NOMO-1 (cell line): ENCODE measurements around the gene SSTR5.

Source experiments
- DNase-seq, 2 experiments: peaks; one replicate each; lab custom pipeline; 2025; ENCODE audit not compliant: unreplicated experiment in 2 of 2; lab: John Stamatoyannopoulos, UW

SSTR5 gene

DNA sequence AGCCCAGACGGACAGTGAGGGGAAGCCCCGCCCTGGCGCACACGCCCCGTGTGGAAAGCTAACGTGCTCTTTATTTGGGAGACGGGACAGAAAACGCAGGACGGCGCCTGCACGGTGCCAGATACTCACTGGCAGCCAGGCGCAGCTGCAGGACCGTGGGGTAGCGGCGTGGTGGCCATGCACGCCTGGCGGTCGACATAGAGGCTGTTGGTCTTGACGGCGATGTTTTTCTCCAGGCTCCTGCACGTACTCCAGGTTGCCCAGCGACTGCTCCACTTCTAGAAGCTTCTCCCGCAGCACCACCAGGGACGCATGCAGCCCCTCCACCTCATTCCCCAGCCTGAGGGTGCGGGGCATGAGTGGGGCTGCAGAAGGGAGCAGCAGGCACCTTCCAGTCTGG lies 28.6 kb downstream of the SSTR5 start:
- no peak for DNase-seq

DNA sequence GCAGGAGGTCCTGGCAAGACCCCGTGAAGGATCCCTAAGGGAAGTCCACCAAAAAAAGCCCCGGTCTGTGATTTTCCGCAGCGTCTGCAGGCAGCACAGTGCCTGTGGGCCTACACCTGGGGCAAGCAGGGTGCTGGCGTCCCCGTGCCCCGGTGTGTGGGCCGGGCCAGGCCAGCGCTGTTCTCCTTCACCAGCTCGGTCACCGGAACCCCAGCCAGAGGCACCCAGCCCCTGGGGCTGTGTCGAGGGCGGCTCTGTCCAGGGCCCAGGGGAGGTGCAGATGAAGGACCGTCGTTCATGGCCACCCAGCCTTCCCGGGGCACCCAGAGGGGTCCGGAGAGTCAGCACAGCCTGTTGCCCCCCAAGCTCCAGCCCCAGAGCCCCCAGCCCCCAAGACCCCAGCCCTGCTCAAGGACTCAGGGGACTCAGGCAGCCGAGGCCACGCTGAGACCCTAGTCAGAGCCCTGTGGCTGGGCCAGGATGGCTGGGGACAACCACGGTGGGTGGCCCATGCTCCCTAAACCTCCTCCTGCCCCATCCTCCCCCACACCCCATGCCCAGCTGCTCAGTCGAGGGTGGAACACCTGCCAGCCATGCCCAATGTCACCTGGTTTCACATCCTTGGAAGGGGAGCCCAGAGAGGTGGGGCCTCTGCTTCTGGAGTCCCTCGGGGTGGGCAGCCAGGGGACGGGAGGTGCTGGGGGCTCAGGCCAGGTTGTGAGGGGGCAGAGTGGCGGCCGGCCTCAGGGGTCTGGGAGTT lies 29.2 kb downstream of the SSTR5 start:
- DNase-seq, result no peak

DNA sequence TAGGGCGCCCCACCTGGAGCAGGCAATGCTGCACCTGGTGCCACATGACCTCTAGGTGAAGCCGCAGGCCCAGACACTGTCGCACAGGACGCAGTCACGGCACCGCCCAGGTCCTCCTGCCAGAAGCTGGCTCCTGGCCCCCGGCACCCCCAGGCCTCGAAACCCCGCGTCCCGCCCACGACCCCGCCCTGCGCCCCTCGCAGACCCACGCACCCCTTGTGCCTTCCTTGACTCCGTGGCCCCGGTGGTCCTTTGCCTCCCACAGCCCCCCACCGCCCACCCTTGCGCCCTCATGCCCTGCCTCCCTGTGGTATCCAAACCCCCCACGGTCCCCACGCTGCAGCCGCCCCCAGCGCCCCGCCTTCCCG lies 29.8 kb downstream of the SSTR5 start:
- DNase-seq, result no peak

DNA sequence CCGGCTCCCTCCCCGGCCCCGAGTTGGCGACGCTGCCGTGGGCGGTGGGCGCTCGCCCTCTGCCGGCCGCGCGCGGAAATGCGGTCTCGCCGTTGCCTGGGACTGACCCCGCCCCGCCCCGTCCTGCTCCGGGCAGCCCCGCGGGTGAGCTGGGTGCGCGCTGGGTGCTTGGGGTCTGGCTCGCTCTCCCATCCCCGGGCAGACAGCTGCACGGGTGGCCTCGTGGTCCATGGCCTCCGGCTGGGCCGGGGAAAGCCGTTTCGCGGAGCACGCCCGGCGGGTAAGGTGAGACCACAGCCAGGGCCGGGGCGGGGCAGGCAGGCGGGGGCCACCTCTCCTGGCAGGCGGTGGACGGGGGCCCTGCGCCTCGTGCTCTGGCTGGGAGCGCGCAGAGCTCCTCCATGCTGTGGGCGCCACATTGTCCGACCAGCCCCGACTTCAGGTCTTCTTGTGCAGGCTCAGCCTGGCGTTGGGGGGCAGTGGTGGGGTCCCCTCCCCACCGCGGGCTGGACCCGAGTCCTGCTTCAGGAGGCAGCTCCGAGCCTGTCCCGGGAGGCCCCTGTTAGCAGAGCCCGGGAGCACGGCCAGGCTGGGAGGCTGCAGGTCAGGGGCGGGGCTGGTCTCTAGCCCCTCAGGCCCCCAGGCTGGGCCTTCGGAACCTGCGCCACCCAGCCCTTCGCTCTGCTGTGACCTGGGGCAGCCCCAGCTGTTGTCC lies 30.5 kb downstream of the SSTR5 start:
- peak; percentile 5 to 33 for DNase-seq

- DNase-seq, result no peak
Measured at GRCh38 chr16:1103636-1103980, 31.1 kb downstream of the SSTR5 start.

DNA sequence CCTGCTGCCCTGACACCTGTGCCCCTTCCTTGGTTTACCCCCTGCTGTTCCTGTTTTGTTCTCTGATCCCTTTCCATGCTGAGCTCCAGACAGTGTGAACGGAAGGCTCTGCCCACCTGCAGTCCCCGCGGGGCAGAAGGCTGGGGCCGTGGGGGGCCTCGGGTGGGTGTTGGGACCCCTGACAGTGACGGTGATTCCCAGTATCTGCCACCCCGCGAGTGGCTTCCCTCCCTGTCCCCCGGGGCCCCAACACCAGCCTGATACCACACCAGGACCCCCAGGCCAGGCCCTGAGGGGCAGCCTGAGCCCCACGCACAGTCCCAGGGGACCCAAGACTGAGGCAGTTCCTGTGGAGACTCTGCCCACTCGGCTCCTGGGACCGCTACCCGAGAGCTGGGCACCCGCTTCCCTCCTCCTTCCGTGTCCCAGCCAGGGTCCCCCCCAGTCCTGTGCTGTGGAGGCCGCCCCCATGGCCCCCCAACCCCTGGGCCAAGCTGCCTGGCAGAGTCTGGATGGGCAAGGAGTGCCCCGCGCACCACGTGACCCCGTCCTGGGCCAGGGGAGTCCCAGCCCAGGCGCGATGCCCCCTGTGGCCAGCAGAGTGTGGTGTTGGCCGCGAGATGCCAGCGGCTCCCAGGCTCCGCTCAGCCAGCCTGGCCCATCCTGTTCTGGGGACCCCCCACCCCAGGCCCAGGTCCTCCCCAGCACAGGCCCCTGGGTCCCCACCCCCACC lies 33.5 kb downstream of the SSTR5 start:
- peak; percentile 20 for DNase-seq

DNA sequence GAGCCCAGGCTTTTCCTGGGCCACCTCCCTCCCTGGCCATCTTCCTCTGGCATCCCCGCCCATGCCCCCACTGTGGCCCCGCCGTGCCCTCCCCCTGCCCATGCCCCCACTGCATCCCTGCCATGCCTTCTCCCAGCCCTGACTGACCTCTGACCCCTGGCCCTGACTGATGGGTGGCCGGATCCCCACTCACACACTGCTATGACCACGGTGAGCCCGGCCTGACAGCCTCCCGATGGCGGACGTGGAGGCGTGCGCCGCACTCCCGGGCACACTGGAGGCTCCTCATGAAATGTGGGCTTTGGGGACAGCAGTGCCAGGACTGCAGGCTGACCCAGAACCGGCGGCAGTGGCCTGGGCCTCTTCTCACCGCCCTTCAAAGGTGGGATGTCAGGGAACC lies 34.1 kb downstream of the SSTR5 start:
- DNase-seq, result no peak

DNA sequence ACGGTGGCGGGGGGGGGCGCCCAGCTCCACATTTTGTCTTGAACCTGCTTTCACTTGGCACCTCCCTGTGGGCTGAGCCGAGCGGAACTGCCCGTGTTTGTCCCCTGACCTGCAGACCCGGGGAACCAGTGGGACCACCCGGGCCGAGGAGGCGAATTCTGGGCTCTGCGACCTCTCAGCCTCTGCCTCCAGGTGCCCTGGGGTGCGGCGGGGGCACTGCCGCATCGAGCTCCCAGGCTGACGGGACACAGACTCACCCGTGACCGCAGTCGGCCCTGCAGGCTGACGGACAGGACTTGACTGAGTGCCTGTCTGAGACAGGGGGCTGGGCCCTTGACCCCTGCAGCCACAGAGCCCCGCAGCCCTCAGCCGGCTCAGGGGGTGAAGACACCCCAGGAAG lies 34.6 kb downstream of the SSTR5 start:
- no peak for DNase-seq

DNA sequence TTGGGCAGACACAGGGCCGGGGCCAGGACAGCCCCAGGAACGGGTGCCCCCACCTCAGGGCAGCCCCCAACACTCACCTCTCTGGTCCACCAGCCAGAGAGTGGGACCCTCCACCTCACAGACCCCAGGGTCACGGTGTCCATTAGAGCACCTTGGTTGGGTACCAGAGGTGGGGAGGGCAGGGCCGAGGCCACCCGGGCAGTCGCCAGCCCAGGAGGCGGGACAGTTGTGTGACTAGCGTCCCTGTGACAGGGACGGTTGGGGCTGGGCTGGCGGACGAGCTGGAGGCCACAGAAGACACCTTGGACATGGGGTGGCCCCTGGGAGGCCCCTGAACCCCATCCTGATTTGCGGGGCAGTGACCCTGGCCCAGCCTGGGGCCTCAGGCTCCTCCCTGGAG lies 35.2 kb downstream of the SSTR5 start:
- DNase-seq, result no peak

- no peak for DNase-seq
Measured at GRCh38 chr16:1108299-1109252, 36.0 kb downstream of the SSTR5 start.

- no peak for DNase-seq
Measured at GRCh38 chr16:1109648-1110047, 37.1 kb downstream of the SSTR5 start.

GRCh38 chr16:1112506-1113184 lies 40.1 kb downstream of the SSTR5 start:
- no peak for DNase-seq

DNA sequence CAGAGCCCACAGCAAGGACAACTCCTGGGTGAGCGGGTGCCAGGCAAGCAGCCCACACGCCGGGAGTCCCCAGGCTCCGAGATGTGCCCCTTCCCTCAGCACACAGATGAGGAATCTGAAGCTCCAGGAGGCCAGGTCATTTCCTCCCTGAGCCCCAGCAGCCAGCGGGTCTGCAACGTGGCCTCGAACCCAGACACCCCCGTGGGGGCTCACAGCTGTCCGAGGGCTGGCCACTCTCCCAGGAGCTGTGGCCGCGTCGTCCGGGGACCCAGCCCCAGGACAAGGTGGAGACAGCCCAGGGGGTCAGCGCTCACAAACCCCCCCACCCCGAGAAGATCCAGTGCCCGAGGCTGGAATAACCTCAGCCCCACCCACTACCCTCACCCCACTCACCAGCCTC lies 40.9 kb downstream of the SSTR5 start:
- DNase-seq, result no peak

DNA sequence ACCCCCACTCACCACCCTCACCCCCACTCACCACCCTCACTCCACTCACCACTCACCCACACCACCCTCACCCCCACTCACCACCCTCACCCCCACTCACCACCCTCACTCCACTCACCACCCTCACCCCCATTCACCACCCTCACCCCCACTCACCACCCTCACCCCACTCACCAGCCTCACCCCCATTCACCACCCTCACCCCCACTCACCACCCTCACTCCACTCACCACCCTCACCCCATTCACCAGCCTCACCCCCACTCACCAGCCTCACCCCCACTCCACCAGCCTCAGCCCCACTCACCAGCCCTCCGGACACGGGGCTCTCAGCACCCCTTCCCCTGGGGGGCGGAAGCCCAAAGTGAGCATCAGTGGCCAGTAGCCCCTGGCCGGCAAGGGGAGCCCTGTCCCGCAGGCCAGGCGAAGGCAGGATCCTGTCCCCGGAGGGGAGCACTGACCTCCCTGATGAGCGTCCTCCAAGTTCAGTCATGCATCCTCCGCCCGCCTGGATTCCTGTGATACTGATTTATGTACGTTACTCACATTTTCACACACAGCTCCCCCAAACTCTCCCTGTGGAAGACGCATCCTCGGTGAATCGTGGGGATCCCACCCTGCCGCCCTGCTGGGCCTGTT lies 41.5 kb downstream of the SSTR5 start:
- DNase-seq, result no peak

DNA sequence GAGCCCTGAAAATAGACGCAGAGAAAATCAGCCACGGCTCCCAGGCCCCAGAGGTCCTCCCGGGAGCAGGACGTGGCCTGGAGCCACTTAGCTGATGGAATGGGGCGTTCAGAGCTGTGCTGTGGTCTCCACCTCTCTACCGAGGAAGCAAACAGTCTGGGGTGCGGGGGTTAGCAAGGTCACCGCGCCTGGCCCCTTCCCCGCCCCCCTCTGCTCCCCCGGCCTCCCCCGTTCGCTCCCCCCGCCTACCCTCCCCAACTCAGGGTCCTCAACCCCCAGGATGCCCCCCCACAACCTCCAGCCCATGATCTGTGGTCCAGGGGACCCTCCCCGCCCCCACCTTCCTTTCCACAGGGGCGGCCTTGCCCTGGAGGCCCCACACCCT lies 44.1 kb downstream of the SSTR5 start:
- DNase-seq, result no peak

- no peak for DNase-seq
Measured at GRCh38 chr16:1117176-1117900, 44.8 kb downstream of the SSTR5 start.

DNA sequence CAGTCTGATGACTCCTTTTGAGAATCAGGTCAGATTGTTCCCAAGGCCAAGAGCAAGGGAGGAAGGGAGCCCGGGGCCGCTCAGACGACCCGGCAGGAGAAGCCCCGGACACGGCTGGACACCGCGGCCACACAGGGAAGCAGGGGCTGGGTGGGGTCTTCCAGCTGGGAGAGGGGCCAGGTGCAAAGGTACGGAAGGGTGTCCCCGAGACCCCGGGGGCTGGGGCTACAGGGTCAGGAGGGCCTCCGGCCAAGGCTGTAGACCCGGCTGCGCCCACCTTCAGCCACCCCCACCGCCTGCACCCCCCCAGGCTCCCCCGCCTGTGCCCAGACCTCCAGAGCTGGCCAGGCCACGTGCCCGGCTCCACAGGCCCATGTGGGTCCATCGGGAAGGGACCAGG lies 45.4 kb downstream of the SSTR5 start:
- DNase-seq, result no peak

DNA sequence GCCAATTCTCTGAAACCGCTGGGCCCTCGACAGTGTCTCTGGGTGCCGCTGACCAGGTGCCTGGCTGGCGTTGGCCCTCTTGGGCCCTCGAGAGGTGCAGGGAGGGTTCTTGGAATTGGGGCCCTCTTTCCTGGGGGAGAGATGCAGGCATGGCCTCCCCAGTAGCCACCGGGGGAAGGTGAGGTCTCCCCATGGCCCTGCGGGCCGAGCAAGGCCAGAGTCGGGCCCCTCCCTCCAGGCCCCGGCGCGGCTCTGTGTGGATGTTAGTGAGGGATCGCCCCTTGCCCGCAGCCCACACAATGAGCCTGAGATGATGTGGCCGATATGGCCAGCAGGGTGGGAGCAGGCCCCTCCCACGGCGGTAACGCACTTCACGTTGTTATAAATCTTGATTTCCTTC lies 46.6 kb downstream of the SSTR5 start:
- no peak for DNase-seq
